OCI-LY3 (cell line): ENCODE measurements around the gene THRB.

Experiments
- H2AFZ ChIP-seq: fragments of 200-600, 300-600 bp; shearing (Covaris generic); 2 replicates; pipeline ENCODE4 v1.6.0; 2014; ENCODE audit warnings: antibody characterized with exemption, low read depth, low read length
- H3K27ac ChIP-seq: fragments of 200-600, 300-600 bp; sonication (generic); 2 replicates; pipeline ENCODE4 v1.5.1; 2014; ENCODE audit warnings: mild to moderate bottlenecking, low read length, moderate library complexity, mixed read lengths
- H3K27me3 ChIP-seq: fragments of 200-600, 300-600 bp; sonication (generic); 2 replicates; pipeline ENCODE4 v1.6.1; 2014; ENCODE audit warnings: low read depth, low read length, mixed read lengths
- H3K36me3 ChIP-seq: fragments of 200-600, 300-600 bp; sonication (generic); replicated peaks from 2 replicates; pipeline ENCODE3; 2014; ENCODE audit warnings: low read depth, low read length, mixed read lengths
- H3K4me1 ChIP-seq: fragments of 300-600, 200-600 bp; sonication (generic); 2 replicates; pipeline ENCODE4 v1.6.1; 2014; ENCODE audit warnings: low read length, mixed read lengths
- H3K4me2 ChIP-seq: fragments of 200-600, 300-600 bp; sonication (generic); 2 replicates; pipeline ENCODE4 v1.6.1; 2014; ENCODE audit warnings: low read length, mixed read lengths
- H3K4me3 ChIP-seq: fragments of 300-600, 200-600 bp; sonication (generic); 2 replicates; pipeline ENCODE4 v1.5.1; 2014; ENCODE audit warnings: antibody characterized with exemption, mild to moderate bottlenecking, low read length, moderate library complexity
- H3K79me2 ChIP-seq: fragments of 300-600, 200-600 bp; shearing (Covaris generic); 2 replicates; pipeline ENCODE4 v1.6.1; 2014; ENCODE audit warnings: mild to moderate bottlenecking, low read length, mixed read lengths
- H3K9ac ChIP-seq: fragments of 300-600, 200-600 bp; shearing (Covaris generic); 2 replicates; pipeline ENCODE4 v1.6.0; 2014; ENCODE audit warnings: mild to moderate bottlenecking, low read length, moderate library complexity
- H3K9me3 ChIP-seq: fragments of 200-600, 300-600 bp; shearing (Covaris generic); 2 replicates; pipeline ENCODE4 v1.6.1; 2014; ENCODE audit warnings: low read length, mixed read lengths; ENCODE audit not compliant: insufficient read depth
- H4K20me1 ChIP-seq: fragments of 200-600, 300-600 bp; sonication (generic); 2 replicates; pipeline ENCODE4 v1.6.1; 2016; ENCODE audit warnings: low read length, mixed read lengths; ENCODE audit not compliant: insufficient read depth
- CTCF ChIP-seq: fragments of 200-600, 300-600 bp; sonication (generic); IDR thresholded peaks from 2 replicates; pipeline ENCODE4 v1.5.1; 2014; ENCODE audit warnings: antibody characterized with exemption, low read length, low read depth
- EZH2phosphoT487 ChIP-seq: fragments of 200-600 bp; shearing (Covaris generic); IDR thresholded peaks from 2 replicates; pipeline ENCODE4 v1.6.1; 2018; ENCODE audit warnings: antibody characterized with exemption, mixed run types, low read depth

THRB gene

GRCh38 chr3:24299806-24300626 is 194.6 kb downstream of the THRB start:
- no peak overlapping the region for H3K9ac ChIP-seq
- no peaks in the 10 kb centered on the region for H3K9me3 ChIP-seq
- no peaks in the 10 kb centered on the region for H4K20me1 ChIP-seq
- H2AFZ ChIP-seq = no peak overlapping the region
- TF ChIP-seq CTCF (no peak), EZH2phosphoT487 (no peak)
- H3K27ac ChIP-seq = no peak overlapping the region
- H3K36me3 ChIP-seq = no peaks in the 10 kb centered on the region
- H3K79me2 ChIP-seq = no peaks in the 10 kb centered on the region
- H3K4me2 ChIP-seq = no peak overlapping the region
- no peak overlapping the region for H3K4me3 ChIP-seq
- no peaks in the 10 kb centered on the region for H3K4me1 ChIP-seq
- no peaks in the 10 kb centered on the region for H3K27me3 ChIP-seq

DNA sequence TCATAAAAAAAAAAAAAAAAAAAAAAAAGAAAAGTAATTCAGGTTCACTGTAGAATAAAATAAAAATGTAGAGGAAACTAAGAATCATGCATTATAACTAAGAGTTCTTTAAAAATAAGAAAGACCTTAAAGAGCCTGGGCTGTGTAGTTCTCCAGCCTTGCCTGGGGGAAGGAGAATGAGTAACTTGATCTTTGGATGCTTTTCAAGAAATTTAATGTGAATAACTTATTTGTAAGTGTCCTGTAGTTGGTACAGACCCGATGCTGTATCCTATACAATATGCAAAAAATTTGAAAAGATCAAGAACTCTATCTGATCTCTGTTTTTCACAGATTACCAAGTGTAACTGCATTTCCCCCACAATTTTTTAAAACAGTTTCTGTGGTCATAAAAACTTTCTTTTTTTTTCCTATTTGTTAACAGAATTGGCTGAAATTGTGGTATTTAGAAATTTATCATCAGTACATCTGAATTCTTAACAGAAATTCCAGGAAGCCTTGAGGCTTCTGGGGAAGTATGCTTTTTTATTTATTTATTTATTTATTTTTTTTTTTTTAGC is 195.3 kb downstream of the THRB start:
- Histone ChIP-seq H3K9me3 (no peaks in the 10 kb centered on the region), H3K4me2 (no peak overlapping the region), H4K20me1 (no peaks in the 10 kb centered on the region), H3K9ac (no peak overlapping the region), H2AFZ (no peak overlapping the region), H3K27me3 (no peaks in the 10 kb centered on the region), H3K79me2 (no peaks in the 10 kb centered on the region), H3K4me3 (no peak overlapping the region), H3K36me3 (no peaks in the 10 kb centered on the region), H3K4me1 (no peaks in the 10 kb centered on the region), H3K27ac (no peak overlapping the region)
- TF ChIP-seq EZH2phosphoT487 = no peak
- no peak for TF ChIP-seq CTCF

DNA sequence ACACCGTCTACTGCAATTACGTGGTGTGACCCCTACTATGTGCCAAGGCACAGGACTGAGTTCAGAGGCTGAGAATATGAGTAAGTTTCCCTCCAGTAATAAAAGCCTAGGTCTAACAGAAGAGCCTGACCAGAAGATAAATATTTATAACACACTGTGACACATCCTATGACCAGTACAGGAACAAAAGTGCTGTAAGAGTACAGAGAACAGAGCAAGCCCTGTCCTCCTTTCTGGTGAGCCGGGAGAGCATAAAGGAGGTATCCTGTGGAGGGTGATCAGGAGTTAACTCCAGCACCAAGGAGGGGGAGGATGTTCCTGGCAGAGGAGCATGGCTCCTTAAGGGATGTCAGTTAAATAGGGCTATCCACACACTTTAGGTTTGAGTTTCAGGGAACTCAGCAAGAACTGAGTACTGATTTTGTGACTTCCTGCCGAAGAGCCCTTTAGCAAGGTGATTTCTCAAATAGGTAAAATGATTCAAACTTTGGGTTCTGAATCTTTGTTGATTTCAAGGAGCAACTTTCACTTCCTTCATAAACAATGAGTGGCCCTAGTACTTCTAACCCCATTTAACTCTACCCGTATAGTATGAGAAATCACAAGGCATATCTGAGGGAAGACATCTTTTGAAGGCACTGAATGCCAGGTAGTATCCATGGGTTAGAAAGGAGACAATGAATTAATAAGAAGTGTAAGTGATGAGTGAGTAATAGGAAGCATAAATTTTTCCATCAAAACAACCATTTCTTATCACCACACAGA is 198.0 kb downstream of the THRB start:
- Histone ChIP-seq H3K79me2 (no peaks in the 10 kb centered on the region), H3K4me3 (no peak overlapping the region), H3K9me3 (no peaks in the 10 kb centered on the region), H4K20me1 (no peaks in the 10 kb centered on the region), H3K27me3 (no peaks in the 10 kb centered on the region), H3K9ac (no peak overlapping the region), H3K4me2 (no peak overlapping the region), H3K36me3 (no peaks in the 10 kb centered on the region), H3K4me1 (no peaks in the 10 kb centered on the region), H2AFZ (no peak overlapping the region), H3K27ac (no peak overlapping the region)
- TF ChIP-seq EZH2phosphoT487 = no peak
- TF ChIP-seq CTCF = no peak

DNA sequence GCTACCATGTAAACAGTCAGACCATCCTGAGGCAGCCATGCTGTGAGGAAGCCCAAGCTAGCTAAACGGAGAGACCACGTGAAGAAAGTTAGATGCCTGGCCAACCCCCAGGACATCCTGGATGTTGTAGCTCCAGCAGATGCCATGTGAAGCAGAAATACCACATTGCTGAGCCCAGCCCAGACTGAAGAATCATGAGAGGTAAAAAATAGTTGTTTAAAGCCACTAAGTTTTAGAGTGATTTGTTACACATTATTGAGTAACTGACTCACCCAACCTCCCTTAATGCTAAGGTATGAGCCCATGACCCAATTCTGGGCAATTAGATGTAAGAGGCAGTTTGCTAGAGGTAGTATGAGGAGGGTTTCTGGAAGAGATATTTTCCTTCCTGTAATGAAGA is 200.5 kb downstream of the THRB start:
- Histone ChIP-seq H3K4me3 (no peak overlapping the region), H3K36me3 (no peaks in the 10 kb centered on the region), H4K20me1 (no peaks in the 10 kb centered on the region), H3K79me2 (no peaks in the 10 kb centered on the region), H3K4me2 (no peak overlapping the region), H3K27me3 (no peaks in the 10 kb centered on the region), H3K27ac (no peak overlapping the region), H3K4me1 (no peaks in the 10 kb centered on the region), H3K9me3 (no peaks in the 10 kb centered on the region), H3K9ac (no peak overlapping the region), H2AFZ (no peak overlapping the region)
- no peak for TF ChIP-seq CTCF
- no peak for TF ChIP-seq EZH2phosphoT487
